HFFc6 (cell line): ENCODE results near the gene C12orf56. TPM values are rescaled to one million over a fixed set of nuclear protein-coding genes. Genes with fewer than 3 reads are reported as not detected.
A peak's percentile ranks its signal among the peaks of the same experiment; 100 is the strongest.

Source experiments
- DNase-seq: peaks from one replicate; pipeline ENCODE4 v3.0.0-alpha.2; 2018
- H3K27ac Mint-ChIP-seq: 2 replicates; pipeline ENCODE4 v1.8.0; 2020; ENCODE audit warnings: mild to moderate bottlenecking, mixed read lengths
- H3K27me3 Mint-ChIP-seq: 2 replicates; pipeline ENCODE4 v1.8.0; 2021; ENCODE audit warnings: mild to moderate bottlenecking, moderate library complexity, mixed read lengths; ENCODE audit not compliant: insufficient read depth
- H3K36me3 Mint-ChIP-seq: 2 replicates; pipeline ENCODE4 v1.8.0; 2021; ENCODE audit warnings: low read depth, mixed read lengths
- H3K4me1 Mint-ChIP-seq: 2 replicates; pipeline ENCODE4 v1.8.0; 2020; ENCODE audit warnings: low read depth, mixed read lengths
- H3K4me3 Mint-ChIP-seq: 2 replicates; pipeline ENCODE4 v1.8.0; 2020; ENCODE audit warnings: mild to moderate bottlenecking, moderate library complexity, mixed read lengths
- H3K9me3 Mint-ChIP-seq: 2 replicates; pipeline ENCODE4 v1.8.0; 2020; ENCODE audit warnings: mild to moderate bottlenecking, mixed read lengths
- CTCF ChIP-seq: fragments of 200-600 bp; sonication (generic); IDR thresholded peaks from 2 replicates; pipeline ENCODE4 v1.5.0; 2021; ENCODE audit warnings: antibody characterized with exemption, mild to moderate bottlenecking
- total RNA-seq, 6 experiments: library from RNA; stranded (reverse); fragmentation: NEBNext Ultra II Directional; extraction: Animal tissue kit (Norgen Biotek cat#: 25700); gene quantifications; 2 replicates in 1 of 6; 3 replicates in 5 of 6; pipeline ENCODE4 v1.2.3, GENCODE V29; 2021

Gene C12orf56
- total RNA-seq, 6 experiments from 2014 or later, result not detected

- TF ChIP-seq CTCF, result no peak
- H3K4me1 Mint-ChIP-seq, result peaks cover 7% of the 10 kb centered on the region; the same call in 1 of the 2 replicates
- no peaks in the 10 kb centered on the region for H3K27me3 Mint-ChIP-seq
- H3K9me3 Mint-ChIP-seq, result no peaks in the 10 kb centered on the region
- H3K27ac Mint-ChIP-seq, result no peak overlapping the region
- no peak overlapping the region for H3K4me3 Mint-ChIP-seq
- H3K36me3 Mint-ChIP-seq, result no peaks in the 10 kb centered on the region
- no peak for DNase-seq
These were observed 128.7 kb downstream of the C12orf56 start for GRCh38 chr12:64261813-64262212.

GRCh38 chr12:64258576-64258975 is 132.0 kb downstream of the C12orf56 start:
- no peaks in the 10 kb centered on the region for H3K27me3 Mint-ChIP-seq

GRCh38 chr12:64256166-64256800 is 134.3 kb downstream of the C12orf56 start:
- Mint-ChIP-seq H3K4me3 (no peak overlapping the region), H3K27ac (no peak overlapping the region), H3K4me1 (peaks cover 29% of the 10 kb centered on the region), H3K9me3 (no peaks in the 10 kb centered on the region), H3K36me3 (no peaks in the 10 kb centered on the region), H3K27me3 (no peaks in the 10 kb centered on the region)
- peak; percentile 54 for DNase-seq
- peak; percentile 91 for TF ChIP-seq CTCF

More at GRCh38 chr12:64258576-64258975, 132.0 kb downstream of the C12orf56 start:
- no peaks in the 10 kb centered on the region for H3K36me3 Mint-ChIP-seq
- no peak for DNase-seq
- no peak overlapping the region for H3K27ac Mint-ChIP-seq
- no peak overlapping the region for H3K4me3 Mint-ChIP-seq
- H3K9me3 Mint-ChIP-seq, result no peaks in the 10 kb centered on the region
- TF ChIP-seq CTCF, result no peak
- H3K4me1 Mint-ChIP-seq, result peaks cover 15% of the 10 kb centered on the region; the same call in 1 of the 2 replicates

GRCh38 chr12:64255249-64255648 is 135.3 kb downstream of the C12orf56 start:
- H3K27ac Mint-ChIP-seq, result no peak overlapping the region
- H3K4me3 Mint-ChIP-seq, result no peak overlapping the region
- no peaks in the 10 kb centered on the region for H3K9me3 Mint-ChIP-seq
- no peaks in the 10 kb centered on the region for H3K36me3 Mint-ChIP-seq
- peaks cover 29% of the 10 kb centered on the region for H3K4me1 Mint-ChIP-seq
- no peaks in the 10 kb centered on the region for H3K27me3 Mint-ChIP-seq
- no peak for DNase-seq
- TF ChIP-seq CTCF, result no peak

- no peak for TF ChIP-seq CTCF
- DNase-seq, result no peak
- H3K27me3 Mint-ChIP-seq, result no peaks in the 10 kb centered on the region
- no peaks in the 10 kb centered on the region for H3K9me3 Mint-ChIP-seq
- H3K27ac Mint-ChIP-seq, result no peak overlapping the region; the same call in 1 of the 2 replicates
- H3K4me1 Mint-ChIP-seq, result peaks cover 34% of the 10 kb centered on the region
- H3K36me3 Mint-ChIP-seq, result no peaks in the 10 kb centered on the region
- H3K4me3 Mint-ChIP-seq, result no peak overlapping the region
These were observed 137.2 kb downstream of the C12orf56 start for GRCh38 chr12:64253356-64253755.
